H9 (cell line): Measurements from ENCODE around the gene TLDC2. TPM values are rescaled to one million over a fixed set of nuclear protein-coding genes. Genes with fewer than 3 reads are reported as not detected.

ENCODE experiments used
- DNase-seq: peaks from one replicate; pipeline ENCODE4 v3.0.0-alpha.2; 2017
- H2AFZ ChIP-seq: one replicate; pipeline ENCODE4 v1.6.1; 2013; ENCODE audit warnings: mild to moderate bottlenecking, low read length, control low read depth, moderate library complexity
- H2AK5ac ChIP-seq: 2 replicates; pipeline ENCODE4 v1.6.1; 2013; ENCODE audit warnings: low read length, control low read depth, mixed read lengths; ENCODE audit not compliant: insufficient read length
- H2BK120ac ChIP-seq: one replicate; pipeline ENCODE4 v1.6.1; 2013; ENCODE audit warnings: low read depth, mild to moderate bottlenecking, low read length, control low read depth, inconsistent platforms; ENCODE audit not compliant: poor library complexity, severe bottlenecking
- H2BK12ac ChIP-seq: 2 replicates; pipeline ENCODE4 v1.6.1; 2013; ENCODE audit warnings: low read length, control low read depth, mixed read lengths, low read depth; ENCODE audit not compliant: insufficient read length
- H2BK15ac ChIP-seq: 2 replicates; pipeline ENCODE4 v1.6.1; 2013; ENCODE audit warnings: low read depth, low read length, control low read depth
- H2BK20ac ChIP-seq: one replicate; pipeline ENCODE4 v1.6.1; 2013; ENCODE audit warnings: low read depth, mild to moderate bottlenecking, low read length, control low read depth, inconsistent platforms; ENCODE audit not compliant: poor library complexity, severe bottlenecking
- H2BK5ac ChIP-seq: 2 replicates; pipeline ENCODE4 v1.6.1; 2013; ENCODE audit warnings: low read length, control low read depth, mixed read lengths; ENCODE audit not compliant: insufficient read length
- H3K14ac ChIP-seq: 2 replicates; pipeline ENCODE4 v1.6.1; 2013; ENCODE audit warnings: low read length, control low read depth; ENCODE audit not compliant: insufficient read depth
- H3K18ac ChIP-seq: 2 replicates; pipeline ENCODE4 v1.6.1; 2013; ENCODE audit warnings: low read depth, mild to moderate bottlenecking, mixed read lengths, low read length, control low read depth; ENCODE audit not compliant: insufficient read length
- H3K23ac ChIP-seq: 2 replicates; pipeline ENCODE4 v1.6.1; 2013; ENCODE audit warnings: low read length, control low read depth, mixed read lengths, low read depth; ENCODE audit not compliant: insufficient read length
- H3K23me2 ChIP-seq: 2 replicates; pipeline ENCODE4 v1.6.1; 2013; ENCODE audit warnings: low read depth, mild to moderate bottlenecking, mixed read lengths, low read length, control low read depth; ENCODE audit not compliant: insufficient read length, poor library complexity, severe bottlenecking
- H3K27ac ChIP-seq: 2 replicates; pipeline ENCODE4 v1.5.1; 2013; ENCODE audit warnings: low read length, control low read depth, mixed read lengths, low read depth; ENCODE audit not compliant: insufficient read length
- H3K27me3 ChIP-seq: 2 replicates; pipeline ENCODE4 v1.6.1; 2013; ENCODE audit warnings: low read length, control low read depth, inconsistent platforms; ENCODE audit not compliant: insufficient read depth
- H3K4ac ChIP-seq: 2 replicates; pipeline ENCODE4 v1.6.1; 2013; ENCODE audit warnings: low read depth, mild to moderate bottlenecking, control low read depth, inconsistent platforms, low read length, moderate library complexity
- H3K4me1 ChIP-seq: 2 replicates; pipeline ENCODE4 v1.6.1; 2013; ENCODE audit warnings: low read length, control low read depth, inconsistent platforms; ENCODE audit not compliant: insufficient read depth
- H3K4me2 ChIP-seq: 2 replicates; pipeline ENCODE4 v1.6.1; 2013; ENCODE audit warnings: low read length, control low read depth, mixed read lengths; ENCODE audit not compliant: insufficient read length, insufficient read depth
- H3K56ac ChIP-seq: 2 replicates; pipeline ENCODE4 v1.6.1; 2013; ENCODE audit warnings: low read depth, mild to moderate bottlenecking, mixed read lengths, low read length, control low read depth; ENCODE audit not compliant: insufficient read length
- H3K79me1 ChIP-seq: 2 replicates; pipeline ENCODE4 v1.6.1; 2013; ENCODE audit warnings: low read depth, mild to moderate bottlenecking, moderate library complexity, low read length, control low read depth, inconsistent platforms; ENCODE audit not compliant: insufficient read depth, poor library complexity, severe bottlenecking
- H3K79me2 ChIP-seq: 2 replicates; pipeline ENCODE4 v1.6.1; 2013; ENCODE audit warnings: low read length, control low read depth, inconsistent platforms; ENCODE audit not compliant: insufficient read depth
- H3K9ac ChIP-seq: 2 replicates; pipeline ENCODE4 v1.6.1; 2013; ENCODE audit warnings: low read length, control low read depth, mixed read lengths; ENCODE audit not compliant: insufficient read length; ENCODE audit errors: extremely low read depth
- H3K9me3 ChIP-seq: one replicate; pipeline ENCODE4 v1.6.1; 2013; ENCODE audit warnings: low read depth, low read length, inconsistent platforms; ENCODE audit not compliant: control insufficient read depth
- H3T11ph ChIP-seq: one replicate; pipeline ENCODE4 v1.6.1; 2013; ENCODE audit warnings: mild to moderate bottlenecking, low read length, control low read depth, inconsistent platforms
- H4K20me1 ChIP-seq: one replicate; pipeline ENCODE4 v1.6.1; 2013; ENCODE audit not compliant: control insufficient read depth, insufficient read length, insufficient read depth
- H4K5ac ChIP-seq: 2 replicates; pipeline ENCODE4 v1.6.1; 2013; ENCODE audit warnings: low read depth, mild to moderate bottlenecking, mixed read lengths, low read length, control low read depth; ENCODE audit not compliant: insufficient read length
- H4K8ac ChIP-seq: replicated peaks from 2 replicates; pipeline ENCODE4 v1.6.1; 2013; ENCODE audit warnings: low read length, control low read depth, mixed read lengths, low read depth; ENCODE audit not compliant: insufficient read length
- H4K91ac ChIP-seq: 2 replicates; pipeline ENCODE4 v1.6.1; 2013; ENCODE audit warnings: low read depth, mild to moderate bottlenecking, moderate library complexity, mixed read lengths, low read length, control low read depth; ENCODE audit not compliant: insufficient read length
- H3K27ac Mint-ChIP-seq, 3 experiments: 2 replicates in 2 of 3; 3 replicates in 1 of 3; pipeline ENCODE4 v1.8.0; 2020 to 2021; ENCODE audit warnings: mixed read lengths in 3 of 3, mild to moderate bottlenecking in 1 of 3, moderate library complexity in 1 of 3
- H3K27me3 Mint-ChIP-seq: 2 replicates; pipeline ENCODE4 v1.8.0; 2021; ENCODE audit warnings: low read depth, mild to moderate bottlenecking, moderate library complexity, mixed read lengths
- H3K36me3 Mint-ChIP-seq, 3 experiments: 2 replicates in 2 of 3; 3 replicates in 1 of 3; pipeline ENCODE4 v1.8.0; 2020 to 2021; ENCODE audit warnings: low read depth in 3 of 3, mixed read lengths in 3 of 3; ENCODE audit not compliant: insufficient read depth in 1 of 3
- H3K4me1 Mint-ChIP-seq, 2 experiments: 2 replicates each; pipeline ENCODE4 v1.8.0; 2020; ENCODE audit warnings: mixed read lengths in 2 of 2
- H3K4me3 Mint-ChIP-seq, 2 experiments: 2 replicates in 1 of 2; 3 replicates in 1 of 2; pipeline ENCODE4 v1.8.0; 2020 to 2021; ENCODE audit warnings: mild to moderate bottlenecking in 2 of 2, mixed read lengths in 2 of 2, moderate library complexity in 1 of 2
- H3K9me3 Mint-ChIP-seq, 2 experiments: 2 replicates in 1 of 2; 3 replicates in 1 of 2; pipeline ENCODE4 v1.8.0; 2020; ENCODE audit warnings: mild to moderate bottlenecking in 2 of 2, mixed read lengths in 2 of 2, moderate library complexity in 1 of 2
- CTCF ChIP-seq: fragments of 200-600 bp; sonication (generic); conservative IDR thresholded peaks from 3 replicates; pipeline ENCODE4 v1.8.0; 2021; ENCODE audit warnings: antibody characterized with exemption, mild to moderate bottlenecking
- WGBS: extraction: QIAGEN DNeasy Blood & Tissue Kit; methylation state at CpG from one replicate; pipeline ENCODE4 v1.1.7; 2013; ENCODE audit warnings: missing lambda C conversion rate, low lambda C conversion rate, mixed read lengths; ENCODE audit not compliant: insufficient read length; ENCODE audit errors: extremely low coverage; 5-methylcytosine and 5-hydroxymethylcytosine counted together
- total RNA-seq: library from RNA; stranded (reverse); gene quantifications from 2 replicates; pipeline ENCODE4 v1.2.1, GENCODE V29; 2021

The TLDC2 gene
- total RNA-seq, 1 experiment from 2014 or later = 0.11 TPM

GRCh38 chr20:36835025-36835424, 40.9 kb upstream of the TLDC2 start:
- Histone ChIP-seq H3K79me1 (no peaks in the 10 kb centered on the region), H3K4me1 (no peaks in the 10 kb centered on the region; the same call in 1 of the 2 replicates), H2BK5ac (no peak overlapping the region), H2BK120ac (no peak overlapping the region), H3K23me2 (no peaks in the 10 kb centered on the region), H3K27me3 (no peaks in the 10 kb centered on the region), H4K20me1 (no peaks in the 10 kb centered on the region), H3K79me2 (no peaks in the 10 kb centered on the region), H2BK12ac (no peak overlapping the region), H3K56ac (no peak overlapping the region), H4K5ac (no peak overlapping the region), H3K4me2 (no peak overlapping the region), H4K8ac (no peak overlapping the region), H3K9me3 (no peaks in the 10 kb centered on the region), H3K23ac (no peak overlapping the region), H3K27ac (no peak overlapping the region), H3T11ph (no peak overlapping the region), H2BK20ac (no peak overlapping the region), H4K91ac (no peak overlapping the region), H2AK5ac (no peak overlapping the region), H3K14ac (no peak overlapping the region), H3K9ac (no peak overlapping the region), H2AFZ (no peak overlapping the region), H3K4ac (no peak overlapping the region), H3K18ac (peak overlapping the region; percentile 84), H2BK15ac (no peak overlapping the region)
- H3K4me1 Mint-ChIP-seq = peaks cover 4 to 45% of the 10 kb centered on the region in 2 experiments
- peaks cover 4 to 14% (median 13%) of the 10 kb centered on the region in 3 experiments for H3K36me3 Mint-ChIP-seq
- no peak for TF ChIP-seq CTCF
- no peaks in the 10 kb centered on the region for H3K9me3 Mint-ChIP-seq
- 0 out of 7 replicates have a peak overlapping the region, but pooled peaks of 1 of the 3 experiments have one; percentile 57 for H3K27ac Mint-ChIP-seq
- no peak overlapping the region; a peak in 1 of 5 replicates for H3K4me3 Mint-ChIP-seq
- DNase-seq = no peak
- no peaks in the 10 kb centered on the region for H3K27me3 Mint-ChIP-seq
- WGBS = no CpG with 5 or more reads among the region's 5 CpGs
